LNCaP clone FGC (cell line): ENCODE measurements around the gene PBX1.
"Not testable (repeated sequence)": the region's sequence is repeated elsewhere in the genome, so short reads cannot be mapped to it uniquely, and the experiment has no call there.

Experiments used
- DNase-seq: peaks from one replicate; pipeline ENCODE4 v3.0.0-alpha.2; 2011; ENCODE audit warnings: low read depth
- H3K4me3 ChIP-seq: 2 replicates; pipeline ENCODE4 v1.5.1; 2011; ENCODE audit warnings: mild to moderate bottlenecking, low read depth, low read length, control low read depth
- CTCF ChIP-seq: IDR thresholded peaks from 2 replicates; pipeline ENCODE4 v1.5.1; 2012; ENCODE audit warnings: mild to moderate bottlenecking; ENCODE audit not compliant: control insufficient read depth, insufficient read depth; ENCODE audit errors: extremely low read depth

PBX1 gene

GRCh38 chr1:164518692-164519332 is 40.2 kb upstream of the PBX1 start:
- no peak overlapping the region for H3K4me3 ChIP-seq
- no peak for TF ChIP-seq CTCF
- no peak for DNase-seq

- no peak overlapping the region for H3K4me3 ChIP-seq
- no peak for DNase-seq
- TF ChIP-seq CTCF, result no peak
Observed at GRCh38 chr1:164519426-164519825, 39.6 kb upstream of the PBX1 start.

- no peak overlapping the region for H3K4me3 ChIP-seq
- no peak for DNase-seq
- no peak for TF ChIP-seq CTCF
Observed at GRCh38 chr1:164524810-164525209, 34.2 kb upstream of the PBX1 start.

GRCh38 chr1:164534863-164535610 is 23.9 kb upstream of the PBX1 start:
- DNase-seq, result no peak
- TF ChIP-seq CTCF, result peak; percentile 30; the same call in 1 of the 2 replicates
- no peak overlapping the region for H3K4me3 ChIP-seq

- not testable (repeated sequence) for H3K4me3 ChIP-seq, DNase-seq
Observed at GRCh38 chr1:164552463-164552988, 6.5 kb upstream of the PBX1 start.

- peak; percentile 8; the same call in 1 of the 2 replicates for TF ChIP-seq CTCF
- peak; percentile 86 for DNase-seq
- no peak overlapping the region for H3K4me3 ChIP-seq
Observed at GRCh38 chr1:164557270-164557669, 1.7 kb upstream of the PBX1 start.

- TF ChIP-seq CTCF, result no peak
- peak overlapping the region; percentile 57 for H3K4me3 ChIP-seq
- DNase-seq, result no peak
Observed at GRCh38 chr1:164559342-164560051, 513 bp downstream of the PBX1 start.
